Measurements from ENCODE around the gene CA7.

DNA sequence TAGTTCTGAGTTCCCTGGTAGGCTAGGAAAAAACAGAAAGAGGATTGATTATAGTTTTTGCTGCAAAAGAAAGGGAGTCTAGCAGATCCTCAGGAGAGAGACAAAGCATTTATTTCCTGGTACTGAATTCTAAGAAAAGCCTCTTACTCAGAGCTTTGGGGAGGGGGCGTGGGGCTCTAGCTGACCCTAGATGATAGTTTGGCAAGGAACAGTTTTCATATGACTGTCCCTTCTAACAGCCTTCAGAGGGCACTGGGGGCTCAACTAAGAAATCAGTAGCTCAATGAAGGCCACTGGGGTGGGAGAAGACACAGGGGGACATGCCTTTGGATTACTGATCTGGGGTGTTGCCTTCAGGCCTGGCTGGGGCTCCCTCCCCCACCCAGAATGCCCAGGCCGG lies 4.0 kb downstream of the CA7 start:
- TF ChIP-seq, protein P1, sequence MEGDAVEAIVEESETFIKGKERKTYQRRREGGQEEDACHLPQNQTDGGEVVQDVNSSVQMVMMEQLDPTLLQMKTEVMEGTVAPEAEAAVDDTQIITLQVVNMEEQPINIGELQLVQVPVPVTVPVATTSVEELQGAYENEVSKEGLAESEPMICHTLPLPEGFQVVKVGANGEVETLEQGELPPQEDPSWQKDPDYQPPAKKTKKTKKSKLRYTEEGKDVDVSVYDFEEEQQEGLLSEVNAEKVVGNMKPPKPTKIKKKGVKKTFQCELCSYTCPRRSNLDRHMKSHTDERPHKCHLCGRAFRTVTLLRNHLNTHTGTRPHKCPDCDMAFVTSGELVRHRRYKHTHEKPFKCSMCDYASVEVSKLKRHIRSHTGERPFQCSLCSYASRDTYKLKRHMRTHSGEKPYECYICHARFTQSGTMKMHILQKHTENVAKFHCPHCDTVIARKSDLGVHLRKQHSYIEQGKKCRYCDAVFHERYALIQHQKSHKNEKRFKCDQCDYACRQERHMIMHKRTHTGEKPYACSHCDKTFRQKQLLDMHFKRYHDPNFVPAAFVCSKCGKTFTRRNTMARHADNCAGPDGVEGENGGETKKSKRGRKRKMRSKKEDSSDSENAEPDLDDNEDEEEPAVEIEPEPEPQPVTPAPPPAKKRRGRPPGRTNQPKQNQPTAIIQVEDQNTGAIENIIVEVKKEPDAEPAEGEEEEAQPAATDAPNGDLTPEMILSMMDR (IDR thresholded peaks at IDR 0.05; ENCODE audit: extremely low read depth in 1 of 2, insufficient read depth in 1 of 2, low read depth in 1 of 2, low read length in 2 of 2): no peak
- TF ChIP-seq POLR2A (IDR thresholded peaks at IDR 0.05; ENCODE audit: low read depth, low read length): no peak
- no peak for TF ChIP-seq EZH2 (IDR thresholded peaks at IDR 0.05; ENCODE audit: borderline replicate concordance, low read depth, low read length, severe bottlenecking)
- no peak for TF ChIP-seq JUN (IDR thresholded peaks at IDR 0.05; ENCODE audit: borderline replicate concordance, insufficient read depth, insufficient read length, low read depth)
- no peak for TF ChIP-seq POLR2AphosphoS5 (IDR thresholded peaks at IDR 0.05; ENCODE audit: insufficient read depth, low read depth, low read length)
- TF ChIP-seq, protein P2, sequence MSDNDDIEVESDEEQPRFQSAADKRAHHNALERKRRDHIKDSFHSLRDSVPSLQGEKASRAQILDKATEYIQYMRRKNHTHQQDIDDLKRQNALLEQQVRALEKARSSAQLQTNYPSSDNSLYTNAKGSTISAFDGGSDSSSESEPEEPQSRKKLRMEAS (IDR thresholded peaks at IDR 0.05; ENCODE audit: insufficient read depth, insufficient read length): no peak
- TF ChIP-seq MYC (IDR thresholded peaks at IDR 0.05; ENCODE audit: low read depth, low read length): no peak
- no peak for TF ChIP-seq GATA2 (IDR thresholded peaks at IDR 0.05; ENCODE audit: insufficient read depth, insufficient read length, low read depth, low read length)
